T-cell (primary cell): ENCODE results near the gene FXYD6. TPM values are rescaled to one million over a fixed set of nuclear protein-coding genes. Genes with fewer than 3 reads are reported as not detected.

ENCODE experiments used
- ATAC-seq, 4 experiments: fragments of 200-7000 bp in 3 of 4; fragments of 150-1000 bp in 1 of 4; cut with Tn5 transposase; replicated peaks in 1 of 4; 1 replicate in 3 of 4; 2 replicates in 1 of 4; pipeline ENCODE4 v1.10.0; 2021; ENCODE audit warnings: moderate library complexity in 3 of 4, mild to moderate bottlenecking in 2 of 4, moderate number of reproducible peaks in 1 of 4
- CTCF ChIA-PET, 2 donors: fragments of 300-600 bp; sonication (Branson Sonifier 250); formaldehyde crosslinking; loops; one replicate each; lab custom pipeline; 2022; ENCODE audit warnings: antibody characterized with exemption in 2 of 2; lab: Charles Lee
- POLR2A ChIA-PET, 2 donors: fragments of 300-600 bp; sonication (Branson Sonifier 250); formaldehyde crosslinking; loops; one replicate each; lab custom pipeline; 2022; ENCODE audit warnings: antibody characterized with exemption in 2 of 2; lab: Charles Lee
- DNase-seq, 35 experiments: peaks; one replicate each; pipeline versions ENCODE4 v3.0.0 to v3.0.0-alpha.2; 2013 to 2023
- H3K27ac ChIP-seq: one replicate; pipeline ENCODE4 v1.5.1; 2013; ENCODE audit warnings: low read length
- H3K27me3 ChIP-seq, 2 experiments: replicated peaks in 1 of 2; 1 replicate in 1 of 2; 2 replicates in 1 of 2; pipeline versions ENCODE4 v1.6.1 to v1.7.0; 2013; ENCODE audit warnings: low read length in 1 of 2, mixed read lengths in 1 of 2; ENCODE audit not compliant: control insufficient read depth in 2 of 2, insufficient read depth in 2 of 2; ENCODE audit errors: extremely low read depth in 1 of 2
- H3K36me3 ChIP-seq, 2 donors: 1 replicate in 1 of 2; 2 replicates in 1 of 2; pipeline versions ENCODE4 v1.6.1 to v1.7.0; 2013; ENCODE audit warnings: low read length in 1 of 2; ENCODE audit not compliant: control insufficient read depth in 2 of 2, insufficient read depth in 1 of 2; ENCODE audit errors: extremely low read depth in 1 of 2
- H3K4me1 ChIP-seq, 2 experiments: 1 replicate in 1 of 2; 2 replicates in 1 of 2; pipeline versions ENCODE4 v1.6.1 to v1.7.0; 2013; ENCODE audit warnings: low read length in 2 of 2, mixed read lengths in 1 of 2; ENCODE audit not compliant: insufficient read depth in 2 of 2, control insufficient read depth in 1 of 2; ENCODE audit errors: extremely low read depth in 1 of 2
- H3K4me3 ChIP-seq, 2 donors: 1 replicate in 1 of 2; 2 replicates in 1 of 2; pipeline versions ENCODE4 v1.5.1 to v1.7.0; 2013; ENCODE audit warnings: mild to moderate bottlenecking in 2 of 2, low read length in 1 of 2, moderate library complexity in 1 of 2; ENCODE audit not compliant: control insufficient read depth in 1 of 2; ENCODE audit errors: extremely low read depth in 1 of 2
- H3K9me3 ChIP-seq: 2 replicates; pipeline ENCODE4 v1.7.0; 2013
- H3K27ac Mint-ChIP-seq, 2 donors: one replicate each; pipeline ENCODE4 v1.8.0; 2020 to 2021; ENCODE audit warnings: mild to moderate bottlenecking in 2 of 2, mixed read lengths in 2 of 2
- H3K27me3 Mint-ChIP-seq, 2 donors: one replicate each; pipeline ENCODE4 v1.8.0; 2021 to 2022; ENCODE audit warnings: mixed read lengths in 2 of 2
- H3K36me3 Mint-ChIP-seq: one replicate; pipeline ENCODE4 v1.8.0; 2021; ENCODE audit warnings: mixed read lengths
- H3K4me1 Mint-ChIP-seq, 3 donors: one replicate each; pipeline ENCODE4 v1.8.0; 2020 to 2022; ENCODE audit warnings: mixed read lengths in 3 of 3, mild to moderate bottlenecking in 1 of 3
- H3K4me3 Mint-ChIP-seq, 3 donors: one replicate each; pipeline ENCODE4 v1.8.0; 2020 to 2022; ENCODE audit warnings: mild to moderate bottlenecking in 3 of 3, mixed read lengths in 3 of 3, moderate library complexity in 3 of 3
- H3K9me3 Mint-ChIP-seq, 3 donors: one replicate each; pipeline ENCODE4 v1.8.0; 2020 to 2022; ENCODE audit warnings: mixed read lengths in 3 of 3
- WGBS: methylation state at CpG from one replicate; pipeline ENCODE4 v1.1.5; 2013; ENCODE audit warnings: missing lambda C conversion rate; ENCODE audit not compliant: insufficient coverage; 5-methylcytosine and 5-hydroxymethylcytosine counted together
- total RNA-seq, 35 experiments: library from RNA in 6 of 35; stranded (reverse) in 6 of 35; fragments of 120-200 nt in 1 of 35; gene quantifications; one replicate each; pipeline versions ENCODE4 v1.2.1 to v1.2.4 and lab custom pipeline; 2013 to 2026

The FXYD6 gene
- total RNA-seq, 5 donors from 2014 or later (not counting 1 experiment from before 2014, with no cell fraction given): 0.38 to 0.73 (median 0.53) TPM; not detected in 2

- Histone ChIP-seq H3K27me3 (peaks cover 0 to 2% of the 10 kb centered on the region in 2 experiments), H3K4me1 (peaks cover 17 to 53% of the 10 kb centered on the region in 2 experiments), H3K4me3 (no peak overlapping the region), H3K36me3 (no peaks in the 10 kb centered on the region), H3K27ac (no peak overlapping the region), H3K9me3 (no peaks in the 10 kb centered on the region)
- WGBS: 40% methylated on average over 3 of the region's 5 CpGs
- ChIA-PET CTCF (interaction anchor here (0.6 to 5.0 kb wide), 17 partner anchors 9 to 1079 kb away, joined by 3 to 56 read pairs (median 4); no protein-coding TSS in a partner anchor), POLR2A (interaction anchor here in 1 of 2 donors (0.7 kb wide), 1 partner anchor 776 kb away, joined by 4 read pairs; no protein-coding TSS in a partner anchor)
- H3K27ac Mint-ChIP-seq: peak overlapping the region in 1 of 2 donors; percentile 31
- no peaks in the 10 kb centered on the region for H3K27me3 Mint-ChIP-seq
- no peaks in the 10 kb centered on the region for H3K36me3 Mint-ChIP-seq
- DNase-seq (peak in 1 of 35 experiments; percentile 38), ATAC-seq (no peak)
- H3K4me3 Mint-ChIP-seq: peak overlapping the region in 1 of 3 donors; percentile 56
- no peaks in the 10 kb centered on the region for H3K9me3 Mint-ChIP-seq
- peaks cover 40 to 53% (median 50%) of the 10 kb centered on the region in 3 donors for H3K4me1 Mint-ChIP-seq
Observed at GRCh38 chr11:117816846-117817367, 59.6 kb downstream of the FXYD6 start.

DNA sequence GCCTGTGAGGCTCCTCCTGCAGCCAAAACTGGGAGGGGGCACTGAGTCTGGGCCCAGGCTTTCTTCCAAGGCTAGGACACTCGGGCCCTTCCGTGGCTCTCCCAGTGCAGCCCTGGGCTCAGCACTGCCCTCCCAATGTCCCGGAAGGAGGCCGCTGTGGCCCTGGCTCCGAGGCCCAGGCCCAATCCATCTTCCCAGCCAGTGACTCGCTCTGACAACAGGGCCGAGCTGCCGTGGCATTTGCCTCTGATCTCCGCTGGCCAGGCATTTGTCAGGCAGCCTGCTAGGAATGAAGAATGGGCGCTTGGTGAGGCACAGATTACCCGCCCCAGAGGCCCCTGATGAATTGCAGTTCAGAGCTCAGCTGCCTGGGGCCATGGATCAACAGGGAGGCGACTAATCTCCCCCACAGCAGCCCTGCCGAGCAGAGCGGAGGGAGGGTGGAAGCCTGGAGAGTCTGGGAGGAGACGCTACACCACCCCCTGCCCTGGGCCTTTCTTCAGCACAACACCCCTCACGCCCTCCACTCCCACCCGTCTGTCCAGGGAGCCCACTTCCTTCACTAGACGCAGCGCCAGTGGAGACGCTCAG, 60.2 kb downstream of the FXYD6 start:
- no peak for ATAC-seq
- H3K4me1 Mint-ChIP-seq: peaks cover 36 to 51% (median 45%) of the 10 kb centered on the region in 3 donors

DNA sequence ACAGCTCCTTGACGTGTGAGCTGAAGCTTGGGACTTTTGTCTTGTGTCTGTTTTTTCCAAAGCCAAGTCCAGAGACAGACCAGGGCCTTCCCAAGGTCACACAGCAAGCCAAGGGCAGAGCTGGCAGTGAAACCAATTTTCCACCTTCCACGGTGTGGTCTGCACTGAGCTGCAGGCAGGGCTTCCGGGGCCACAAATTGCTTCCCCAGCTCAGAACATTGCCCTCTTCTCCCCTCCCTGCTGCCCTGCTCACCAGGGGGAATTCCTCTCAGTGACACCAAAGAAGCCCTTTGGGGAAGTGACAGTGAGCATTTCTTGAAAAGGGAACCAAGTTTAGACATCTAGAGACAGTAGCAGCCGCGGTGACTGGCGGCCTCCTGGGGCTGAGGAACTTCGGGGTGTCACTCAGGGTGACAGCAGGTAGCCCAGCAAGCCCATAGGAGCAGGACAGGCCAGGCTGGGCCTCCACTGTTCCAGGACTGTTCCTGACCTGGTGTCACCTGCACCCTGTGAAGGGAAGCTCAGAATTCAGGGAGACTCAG, 61.1 kb downstream of the FXYD6 start:
- Histone ChIP-seq H3K4me3 (peak overlapping the region in 1 of 2 donors; percentile 23), H3K4me1 (peaks cover 17 to 49% of the 10 kb centered on the region in 2 experiments)
- no peaks in the 10 kb centered on the region for H3K36me3 Mint-ChIP-seq

More for the DNA sequence above, 60.2 kb downstream of the FXYD6 start:
- peaks cover 17 to 49% of the 10 kb centered on the region in 2 experiments for H3K4me1 ChIP-seq
- POLR2A ChIA-PET: interaction anchor here (0.7 to 1.5 kb wide), 2 partner anchors 11 to 776 kb away, joined by 4 to 5 read pairs; no protein-coding TSS in a partner anchor
- H3K4me3 Mint-ChIP-seq: peak overlapping the region; percentile 49 to 56 (median 53)
- H3K27ac Mint-ChIP-seq: peak overlapping the region; percentile 50 to 83
- no peaks in the 10 kb centered on the region for H3K36me3 ChIP-seq
- H3K27ac ChIP-seq: peak overlapping the region; percentile 88
- no peaks in the 10 kb centered on the region for H3K36me3 Mint-ChIP-seq
- no peak overlapping the region for H3K4me3 ChIP-seq
- H3K27me3 Mint-ChIP-seq: no peaks in the 10 kb centered on the region
- H3K27me3 ChIP-seq: no peaks in the 10 kb centered on the region
- CTCF ChIA-PET: interaction anchor here (0.6 to 5.0 kb wide), 16 partner anchors 8 to 1453 kb away, joined by 3 to 56 read pairs (median 6); no protein-coding TSS in a partner anchor
- WGBS: 94% methylated on average over 10 of the region's 20 CpGs
- no peaks in the 10 kb centered on the region for H3K9me3 ChIP-seq
- no peak for DNase-seq
- H3K9me3 Mint-ChIP-seq: no peaks in the 10 kb centered on the region

DNA sequence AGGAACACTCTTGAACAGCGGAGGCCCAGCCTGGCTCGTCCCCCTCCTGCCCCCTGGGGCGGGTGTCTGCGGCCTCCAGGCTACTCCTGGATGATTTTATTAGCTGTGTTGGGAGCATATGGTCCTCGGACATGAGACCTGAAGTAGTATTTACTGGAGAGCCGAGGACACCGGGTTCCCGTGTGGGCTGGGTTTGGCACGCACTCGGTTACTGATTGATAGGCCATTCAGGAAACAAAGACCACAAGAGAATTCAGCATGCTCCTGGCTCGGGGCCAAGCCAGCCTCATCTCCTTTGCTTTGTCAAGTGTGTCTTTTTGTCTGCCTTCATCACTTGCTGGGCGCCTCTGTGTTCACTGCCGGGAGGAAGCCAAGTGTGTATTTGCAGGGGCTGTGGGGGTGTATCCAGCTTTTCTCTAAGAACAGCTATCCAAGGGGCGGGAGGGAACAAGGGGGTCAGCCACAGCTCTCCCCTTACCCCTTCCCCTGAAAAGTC, 61.6 kb downstream of the FXYD6 start:
- Histone ChIP-seq H3K9me3 (no peaks in the 10 kb centered on the region), H3K27ac (peak overlapping the region; percentile 88), H3K27me3 (no peaks in the 10 kb centered on the region), H3K36me3 (no peaks in the 10 kb centered on the region), H3K4me1 (peaks cover 17 to 49% of the 10 kb centered on the region in 2 experiments), H3K4me3 (peak overlapping the region in 1 of 2 donors; percentile 23)
- 6% methylated on average over 7 of the region's 14 CpGs for WGBS
- H3K27ac Mint-ChIP-seq: peak overlapping the region; percentile 80 to 83
- POLR2A ChIA-PET: interaction anchor here in 1 of 2 donors (0.5 to 1.5 kb wide), 3 partner anchors 13 to 589 kb away, joined by 3 to 5 read pairs (median 3); no protein-coding TSS in a partner anchor
- no peaks in the 10 kb centered on the region for H3K27me3 Mint-ChIP-seq
- H3K4me3 Mint-ChIP-seq: peak overlapping the region; percentile 40 to 72 (median 57)
- CTCF ChIA-PET: interaction anchor here (0.7 to 5.0 kb wide), 13 partner anchors 6 to 412 kb away, joined by 3 to 56 read pairs (median 5); no protein-coding TSS in a partner anchor
- H3K4me1 Mint-ChIP-seq: peaks cover 39 to 50% (median 44%) of the 10 kb centered on the region in 3 donors
- peak; percentile 73 to 94 (median 86) for DNase-seq
- peak; percentile 63 to 81 (median 76) for ATAC-seq
- no peaks in the 10 kb centered on the region for H3K9me3 Mint-ChIP-seq
- no peaks in the 10 kb centered on the region for H3K36me3 Mint-ChIP-seq

More for the DNA sequence above, 61.1 kb downstream of the FXYD6 start:
- H3K27me3 Mint-ChIP-seq: no peaks in the 10 kb centered on the region
- Histone ChIP-seq H3K27ac (peak overlapping the region; percentile 88), H3K36me3 (no peaks in the 10 kb centered on the region), H3K9me3 (no peaks in the 10 kb centered on the region), H3K27me3 (no peaks in the 10 kb centered on the region)
- ChIA-PET POLR2A (interaction anchor here in 1 of 2 donors (0.5 to 1.5 kb wide), 3 partner anchors 12 to 590 kb away, joined by 3 to 5 read pairs (median 3); no protein-coding TSS in a partner anchor), CTCF (interaction anchor here (0.6 to 5.0 kb wide), 15 partner anchors 7 to 1454 kb away, joined by 3 to 56 read pairs (median 5); no protein-coding TSS in a partner anchor)
- H3K4me1 Mint-ChIP-seq: peaks cover 36 to 51% (median 45%) of the 10 kb centered on the region in 3 donors
- peak overlapping the region; percentile 80 to 83 for H3K27ac Mint-ChIP-seq
- DNase-seq: peak in 34 of 35 experiments; percentile 40 to 92 (median 74)
- 0% methylated on average over 6 of the region's 7 CpGs for WGBS
- peak overlapping the region; percentile 40 to 72 (median 57) for H3K4me3 Mint-ChIP-seq
- peak; percentile 64 to 90 (median 72) for ATAC-seq
- H3K9me3 Mint-ChIP-seq: no peaks in the 10 kb centered on the region

- POLR2A ChIA-PET: no interaction called here
- H3K36me3 Mint-ChIP-seq: no peaks in the 10 kb centered on the region
- WGBS: 77% methylated on average over 5 of the region's 7 CpGs
Observed at GRCh38 chr11:117814204-117814765, 62.2 kb downstream of the FXYD6 start.

More at GRCh38 chr11:117814204-117814765, 62.2 kb downstream of the FXYD6 start:
- no peak for ATAC-seq
- DNase-seq: no peak
- H3K9me3 ChIP-seq: no peaks in the 10 kb centered on the region
- H3K4me1 ChIP-seq: peaks cover 17 to 53% of the 10 kb centered on the region in 2 experiments
- H3K4me3 ChIP-seq: peak overlapping the region in 1 of 2 donors; percentile 23
- H3K27me3 Mint-ChIP-seq: no peaks in the 10 kb centered on the region
- CTCF ChIA-PET: interaction anchor here (0.9 to 5.0 kb wide), 5 partner anchors 7 to 138 kb away, joined by 3 to 56 read pairs (median 6); no protein-coding TSS in a partner anchor
- H3K27ac Mint-ChIP-seq: peak overlapping the region; percentile 80 to 83
- H3K4me1 Mint-ChIP-seq: peaks cover 43 to 53% (median 46%) of the 10 kb centered on the region in 3 donors
- H3K36me3 ChIP-seq: no peaks in the 10 kb centered on the region
- H3K27me3 ChIP-seq: peaks cover 0 to 4% of the 10 kb centered on the region in 2 experiments
- H3K4me3 Mint-ChIP-seq: peak overlapping the region in 1 of 3 donors; percentile 72
- peak overlapping the region; percentile 88 for H3K27ac ChIP-seq
- H3K9me3 Mint-ChIP-seq: no peaks in the 10 kb centered on the region
